GM12878 (cell line): Measurements from ENCODE around the gene KCNA3. TPM values are rescaled to one million over a fixed set of nuclear protein-coding genes. Genes with fewer than 3 reads are reported as not detected.
A peak's percentile ranks its signal among the peaks of the same experiment; 100 is the strongest.

Source experiments
- ATAC-seq: fragments of 200-7000 bp; cut with Tn5 transposase; 3 replicates; pipeline ENCODE4 v1.9.1; 2020; ENCODE audit warnings: mild to moderate bottlenecking, moderate library complexity
- BruUV-seq: library from RNA; stranded (reverse); fragments of 400-500 nt; replicated peaks from 2 replicates; lab custom pipeline; 2021; lab: Mats Ljungman, UMichigan
- CTCF ChIA-PET: fragments of 300-600 bp; sonication (Branson Sonifier 250); formaldehyde crosslinking; extraction: SDS; loops from one replicate; lab custom pipeline; 2021; ENCODE audit warnings: inconsistent platforms; lab: Yijun Ruan, JAX
- POLR2A ChIA-PET: fragments of 350-600 bp; formaldehyde crosslinking; extraction: SDS; loops from one replicate; lab custom pipeline; 2021; ENCODE audit warnings: inconsistent platforms; lab: Charles Lee
- RAD21 ChIA-PET: fragments of 300-600 bp; sonication (Branson Sonifier 250); formaldehyde crosslinking; loops from one replicate; lab custom pipeline; 2023; ENCODE audit warnings: antibody characterized with exemption; ENCODE audit not compliant: unreplicated experiment; lab: Charles Lee
- SMC1A ChIA-PET: fragments of 300-600 bp; sonication (Branson Sonifier 250); formaldehyde crosslinking; loops from one replicate; lab custom pipeline; 2023; ENCODE audit not compliant: unreplicated experiment, uncharacterized antibody; lab: Charles Lee
- DNase-seq: peaks from one replicate; pipeline ENCODE4 v3.0.0-alpha.2; 2011; ENCODE audit warnings: low read depth, low spot score
- FAIRE-seq: peaks from 3 replicates; lab custom pipeline; 2011; peaks lifted over from hg19 to GRCh38; lab: Jason Lieb, UNC
- H2AFZ ChIP-seq: 2 replicates; pipeline ENCODE4 v1.6.0; 2011; ENCODE audit warnings: low read depth, low read length, control low read depth; ENCODE audit not compliant: control insufficient read depth
- H3K27ac ChIP-seq: 2 replicates; pipeline ENCODE4 v1.5.1; 2011; ENCODE audit warnings: control low read depth; ENCODE audit not compliant: control insufficient read depth, insufficient read depth
- H3K27me3 ChIP-seq, 2 experiments: replicated peaks in 1 of 2; 2 replicates each; pipeline versions ENCODE4 v1.6.0 to v1.6.1; 2011; ENCODE audit warnings: low read length in 1 of 2; ENCODE audit not compliant: control insufficient read depth in 2 of 2, insufficient read depth in 2 of 2
- H3K36me3 ChIP-seq, 2 experiments: 2 replicates each; pipeline ENCODE4 v1.5.1; 2011; ENCODE audit warnings: low read length in 1 of 2; ENCODE audit not compliant: control insufficient read depth in 2 of 2, insufficient read depth in 2 of 2
- H3K4me1 ChIP-seq: 2 replicates; pipeline ENCODE4 v1.6.1; 2011; ENCODE audit warnings: mild to moderate bottlenecking, low read length, moderate library complexity, mixed read lengths; ENCODE audit not compliant: control insufficient read depth, insufficient read depth
- H3K4me2 ChIP-seq: 2 replicates; pipeline ENCODE4 v1.6.0; 2011; ENCODE audit warnings: control low read depth; ENCODE audit not compliant: control insufficient read depth, insufficient read depth
- H3K4me3 ChIP-seq: fragments of 200-600 bp; sonication (generic); 2 replicates; pipeline ENCODE4 v1.5.1; 2016
- H3K79me2 ChIP-seq: 2 replicates; pipeline ENCODE4 v1.6.0; 2011; ENCODE audit warnings: low read length; ENCODE audit not compliant: control insufficient read depth, insufficient read depth
- H3K9ac ChIP-seq: 2 replicates; pipeline ENCODE4 v1.8.0; 2011; ENCODE audit warnings: low read length, control low read depth, mixed read lengths; ENCODE audit not compliant: control insufficient read depth, insufficient read depth
- H3K9me3 ChIP-seq: replicated peaks from 3 replicates; pipeline ENCODE4 v1.5.1; 2011; ENCODE audit warnings: mild to moderate bottlenecking, low read length; ENCODE audit not compliant: control insufficient read depth, insufficient read depth
- H4K20me1 ChIP-seq: 2 replicates; pipeline ENCODE4 v1.6.0; 2011; ENCODE audit not compliant: control insufficient read depth, insufficient read depth
- CBX5 ChIP-seq: sonication (generic); IDR thresholded peaks from 2 replicates; pipeline ENCODE4 v1.6.1; 2016; ENCODE audit warnings: low read depth, moderate library complexity, mild to moderate bottlenecking, inconsistent platforms
- CTCF ChIP-seq, 3 experiments: IDR thresholded peaks in 2 of 3; conservative IDR thresholded peaks in 1 of 3; 2 replicates each; pipeline ENCODE4 v1.5.1; 2011; ENCODE audit warnings: low read depth in 3 of 3, low read length in 3 of 3, mild to moderate bottlenecking in 3 of 3, control low read depth in 2 of 3, moderate library complexity in 2 of 3, inconsistent platforms in 1 of 3, mixed read lengths in 1 of 3; ENCODE audit not compliant: control insufficient read depth in 2 of 3, insufficient read depth in 1 of 3; ENCODE audit errors: extremely low read depth in 1 of 3
- NR2C2 ChIP-seq: IDR thresholded peaks from 2 replicates; pipeline ENCODE4 v1.6.1; 2011; ENCODE audit warnings: borderline replicate concordance, low read depth; ENCODE audit not compliant: control insufficient read depth, insufficient read length
- RAD21 ChIP-seq: IDR thresholded peaks from 2 replicates; pipeline ENCODE4 v1.6.1; 2011; ENCODE audit warnings: mild to moderate bottlenecking, low read depth, low read length, moderate library complexity; ENCODE audit not compliant: insufficient read depth
- SMC3 ChIP-seq: IDR thresholded peaks from 2 replicates; pipeline ENCODE4 v1.6.1; 2011; ENCODE audit warnings: low read length, improper control_type of control experiment, borderline replicate concordance
- WGBS: methylation state at CpG from one replicate; pipeline ENCODE4 v1.1.6; 2016; ENCODE audit warnings: low lambda C conversion rate; ENCODE audit not compliant: insufficient replicate concordance, insufficient coverage; ENCODE audit errors: missing lambda C conversion rate; 5-methylcytosine and 5-hydroxymethylcytosine counted together
- in situ Hi-C: fragments of 300-500 bp; cut with MboI; formaldehyde crosslinking; loops from 9 replicates; pipeline ENCODE4 v1.14.3; 2018; ENCODE audit warnings: mixed read lengths
- intact Hi-C: fragments of 100-400 bp; cut with micrococcal nuclease; formaldehyde crosslinking; loops from one replicate; pipeline ENCODE4 v1.14.2; 2022; ENCODE audit not compliant: unreplicated experiment
- polyA plus RNA-seq, 11 experiments: library from polyadenylated mRNA; depleted of rRNA in 4 of 11; unstranded in 6 of 11; stranded (reverse) in 5 of 11; fragments of >200 nt; fragmentation: Nextera tagmentation in 4 of 11; fragmentation: Illumina TruSeq in 1 of 11; extraction: Ambion mirVana in 4 of 11; extraction: Trizol in 1 of 11; gene quantifications; 1 replicate in 1 of 11; 2 replicates in 10 of 11; pipeline versions ENCODE4 v1.2.1 to v1.2.3, GENCODE V29; 2011 to 2016; ENCODE audit warnings: inconsistent platforms in 2 of 11, missing spikeins in 2 of 11, low read depth in 1 of 11
- total RNA-seq, 4 experiments: library from RNA; depleted of rRNA in 3 of 4; stranded (reverse); fragments of >200 nt in 3 of 4; fragmentation: Illumina TruSeq in 1 of 4; extraction: Trizol in 1 of 4; gene quantifications; 2 replicates each; pipeline versions ENCODE4 v1.2.1 to v1.2.3, GENCODE V29; 2013 to 2021

The KCNA3 gene
- total and polyA plus RNA-seq, 10 of the 15 experiments (the other 5 are each of a cell fraction or from before 2014, with no cell fraction given), result 0.10 to 3.3 (median 1.7) TPM

DNA sequence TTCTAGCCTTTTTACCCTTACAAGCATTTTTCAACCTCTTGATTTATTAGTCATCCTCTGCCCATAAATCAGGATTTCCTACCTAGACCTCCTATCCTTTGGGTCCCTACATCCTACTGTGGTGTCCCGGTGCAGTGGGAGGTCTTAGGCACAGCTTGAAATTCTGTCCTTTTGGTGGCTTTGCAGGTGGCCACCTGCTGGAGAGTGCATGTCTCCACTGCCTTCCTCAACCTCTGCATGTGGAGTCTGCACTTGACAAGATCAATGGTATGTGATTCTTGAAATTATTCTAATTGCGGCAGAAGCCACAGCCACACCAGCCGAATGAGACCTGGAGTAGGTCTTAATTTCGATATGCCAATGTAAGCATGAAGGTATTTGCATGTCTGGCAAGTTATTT lies 11.4 kb upstream of the KCNA3 start:
- no peaks in the 10 kb centered on the region for H4K20me1 ChIP-seq
- no peaks in the 10 kb centered on the region for H3K79me2 ChIP-seq
- RAD21 ChIA-PET, result interaction anchor here (1.0 kb wide), 1 partner anchor 79 kb away, joined by 3 read pairs; no protein-coding TSS in a partner anchor
- FAIRE-seq (no peak), ATAC-seq (peak; percentile 73), DNase-seq (no peak)
- POLR2A ChIA-PET, result no interaction called here
- no peaks in the 10 kb centered on the region for H3K27me3 ChIP-seq
- no peak overlapping the region for H3K4me3 ChIP-seq
- no peak overlapping the region for H3K9ac ChIP-seq
- intact Hi-C loops (loop anchor here (5.0 kb wide), 1 partner anchor 76 kb away; no protein-coding TSS in a partner anchor), in situ Hi-C loops (no loop called here)
- no TSS peak for BruUV-seq
- H3K4me1 ChIP-seq, result no peaks in the 10 kb centered on the region
- no peaks in the 10 kb centered on the region for H3K36me3 ChIP-seq
- H3K9me3 ChIP-seq, result no peaks in the 10 kb centered on the region
- SMC1A ChIA-PET, result interaction anchor here (1.2 to 1.3 kb wide), 2 partner anchors 44 to 52 kb away, joined by 4 to 5 read pairs; no protein-coding TSS in a partner anchor
- H3K4me2 ChIP-seq, result no peak overlapping the region
- no peak overlapping the region for H2AFZ ChIP-seq
- CTCF ChIA-PET, result interaction anchor here (3.6 kb wide), 1 partner anchor 80 kb away, joined by 19 read pairs; no protein-coding TSS in a partner anchor
- WGBS, result 47% methylated on average over 4 of the region's 4 CpGs
- TF ChIP-seq NR2C2 (no peak), RAD21 (peak; percentile 21; the same call in 1 of the 2 replicates), CBX5 (no peak), CTCF (IDR thresholded peaks at IDR 0.05 in 2 of 3, conservative IDR thresholded peaks at IDR 0.05 in 1 of 3; ENCODE audit: control insufficient read depth in 2 of 3, extremely low read depth in 1 of 3, insufficient read depth in 1 of 3, low read depth in 3 of 3, low read length in 3 of 3) (peak in 2 of 3 experiments; percentile 27 to 33; a peak in 4 of 6 replicates), SMC3 (peak; percentile 25; the same call in 1 of the 2 replicates)
- H3K27ac ChIP-seq, result no peak overlapping the region
